Measurements from ENCODE around the gene TBC1D22A.
"Not testable (repeated sequence)": the region's sequence is repeated elsewhere in the genome, so short reads cannot be mapped to it uniquely, and the experiment has no call there.

TBC1D22A gene, protein sequence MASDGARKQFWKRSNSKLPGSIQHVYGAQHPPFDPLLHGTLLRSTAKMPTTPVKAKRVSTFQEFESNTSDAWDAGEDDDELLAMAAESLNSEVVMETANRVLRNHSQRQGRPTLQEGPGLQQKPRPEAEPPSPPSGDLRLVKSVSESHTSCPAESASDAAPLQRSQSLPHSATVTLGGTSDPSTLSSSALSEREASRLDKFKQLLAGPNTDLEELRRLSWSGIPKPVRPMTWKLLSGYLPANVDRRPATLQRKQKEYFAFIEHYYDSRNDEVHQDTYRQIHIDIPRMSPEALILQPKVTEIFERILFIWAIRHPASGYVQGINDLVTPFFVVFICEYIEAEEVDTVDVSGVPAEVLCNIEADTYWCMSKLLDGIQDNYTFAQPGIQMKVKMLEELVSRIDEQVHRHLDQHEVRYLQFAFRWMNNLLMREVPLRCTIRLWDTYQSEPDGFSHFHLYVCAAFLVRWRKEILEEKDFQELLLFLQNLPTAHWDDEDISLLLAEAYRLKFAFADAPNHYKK

DNA sequence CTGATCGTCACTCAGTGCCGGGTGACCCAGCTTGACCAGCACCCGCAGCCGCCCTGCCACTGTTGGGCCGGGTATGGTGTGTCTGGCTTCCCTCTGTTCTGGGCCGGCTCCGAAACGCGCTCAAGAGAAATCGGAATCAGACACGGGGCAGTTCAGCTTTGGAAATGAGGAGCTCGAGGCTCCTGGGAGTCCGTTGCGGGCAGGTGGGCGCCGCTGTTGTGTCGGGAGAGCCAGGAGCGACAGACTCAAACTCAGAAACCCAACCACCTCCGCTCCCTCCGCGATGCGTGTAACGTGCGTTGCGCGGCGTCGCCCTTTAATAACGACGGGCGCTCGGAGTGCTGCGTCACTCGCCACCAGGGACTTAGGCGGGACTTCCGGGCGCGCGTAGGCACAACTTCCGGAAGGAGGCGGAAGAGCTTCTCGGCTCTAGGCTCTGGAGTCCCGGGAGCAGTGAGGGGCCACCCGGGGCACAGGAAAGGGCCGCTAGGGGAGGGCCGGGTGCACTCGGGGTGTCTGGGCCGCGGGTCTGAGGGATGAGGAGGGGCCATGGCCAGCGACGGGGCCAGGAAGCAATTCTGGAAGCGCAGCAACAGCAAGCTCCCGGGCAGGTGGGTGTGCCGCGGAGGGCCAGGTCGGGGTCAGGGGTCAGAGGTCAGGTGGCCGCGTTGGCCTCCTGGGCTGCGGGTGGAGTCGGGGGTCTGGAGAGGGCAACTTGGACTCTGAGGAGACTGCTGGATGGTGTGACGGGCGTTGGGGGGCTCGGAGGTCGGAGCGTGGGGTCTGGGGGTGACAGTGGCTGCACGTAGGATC is at the start of gene TBC1D22A:
Gene TBC1D22A (plus strand): TSS at position 413 of the 813 bp plus-strand sequence. CDS start 137 bp downstream, at position 550.
- DNase-seq = peak; percentile 93

DNA sequence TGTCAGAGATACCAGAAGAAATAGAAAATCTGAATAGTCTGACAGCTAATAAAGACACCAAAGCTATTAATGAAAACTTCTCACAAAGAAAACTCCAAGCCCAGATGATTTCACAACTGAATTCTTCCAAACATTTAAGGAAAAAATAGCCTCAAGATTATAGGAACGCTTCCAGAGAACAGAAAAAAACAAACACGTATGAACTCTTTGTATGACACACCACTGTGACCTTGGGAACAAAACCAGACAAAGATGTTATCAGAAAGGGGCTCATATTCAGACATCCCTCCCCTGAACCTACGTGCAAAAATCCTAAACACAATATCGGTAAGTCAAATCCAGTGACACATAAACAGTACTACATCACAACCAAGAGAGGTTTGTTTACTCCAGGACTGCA is 47.9 kb upstream of the TBC1D22A start:
- DNase-seq = no peak

DNA sequence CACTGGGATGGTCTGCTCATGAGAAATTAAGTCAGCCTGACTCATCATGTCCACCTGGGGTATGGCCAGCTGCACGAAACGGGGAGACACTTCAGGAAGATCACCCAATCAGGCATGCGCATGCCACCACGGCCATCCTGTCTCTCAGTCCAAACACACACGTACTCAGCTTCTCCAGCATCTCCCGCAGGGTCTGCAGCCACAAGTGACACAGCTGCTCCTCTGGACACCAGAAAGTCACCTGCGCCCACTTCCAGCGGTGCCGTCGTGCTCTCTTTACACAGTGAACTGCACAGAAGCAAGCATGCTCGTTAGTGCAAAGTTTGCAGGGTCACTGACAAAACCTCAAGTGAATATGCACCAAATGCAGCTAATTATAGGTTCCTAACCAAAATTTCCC is 42.5 kb upstream of the TBC1D22A start:
- no peak for DNase-seq

DNA sequence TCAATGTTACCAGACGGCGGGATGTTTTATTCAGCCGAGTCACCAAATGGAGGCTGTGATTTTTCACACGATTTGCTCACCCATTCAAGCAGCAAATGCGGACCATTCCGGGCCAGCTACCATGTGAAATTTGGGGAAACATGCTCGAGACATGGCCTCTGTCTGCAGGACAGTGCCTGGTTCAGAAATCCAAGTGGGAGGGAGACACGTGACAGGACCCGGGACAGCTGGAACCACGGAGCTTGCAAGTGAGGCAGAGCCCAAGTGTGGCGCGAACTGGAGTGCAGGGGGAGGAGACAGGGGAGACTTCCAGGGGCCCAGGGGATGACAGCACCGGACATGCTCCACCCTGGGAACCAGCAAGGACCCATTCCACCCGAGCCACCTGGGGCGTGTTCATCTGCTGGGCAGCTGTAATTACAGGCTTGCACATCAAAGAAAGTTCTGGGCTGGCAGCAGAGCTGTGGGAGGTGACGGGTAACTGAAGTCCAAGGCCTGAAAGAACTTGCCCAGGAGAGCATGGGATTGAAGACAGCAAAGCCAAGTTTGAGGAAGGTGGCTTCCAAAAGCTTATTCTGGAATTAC is 40.9 kb upstream of the TBC1D22A start:
- no peak for DNase-seq

DNA sequence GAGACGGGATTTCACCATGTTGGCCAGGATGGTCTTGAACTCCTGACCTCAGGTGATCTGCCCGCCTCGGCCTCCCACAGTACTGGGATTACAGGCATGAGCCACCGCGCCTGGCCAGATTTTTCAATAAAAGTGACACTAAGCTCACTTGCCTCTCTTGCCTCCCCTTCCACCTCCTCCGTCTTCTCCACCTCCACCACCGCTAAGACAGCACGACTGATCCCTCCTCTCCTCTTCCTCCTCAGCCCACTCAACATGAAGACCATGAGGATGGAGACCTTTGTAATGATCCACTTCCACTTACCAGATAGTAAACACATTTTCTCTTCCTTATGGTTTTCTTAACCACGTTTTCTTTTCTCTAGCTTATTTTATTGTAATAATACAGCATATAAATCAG is 38.6 kb upstream of the TBC1D22A start:
- DNase-seq = no peak

DNA sequence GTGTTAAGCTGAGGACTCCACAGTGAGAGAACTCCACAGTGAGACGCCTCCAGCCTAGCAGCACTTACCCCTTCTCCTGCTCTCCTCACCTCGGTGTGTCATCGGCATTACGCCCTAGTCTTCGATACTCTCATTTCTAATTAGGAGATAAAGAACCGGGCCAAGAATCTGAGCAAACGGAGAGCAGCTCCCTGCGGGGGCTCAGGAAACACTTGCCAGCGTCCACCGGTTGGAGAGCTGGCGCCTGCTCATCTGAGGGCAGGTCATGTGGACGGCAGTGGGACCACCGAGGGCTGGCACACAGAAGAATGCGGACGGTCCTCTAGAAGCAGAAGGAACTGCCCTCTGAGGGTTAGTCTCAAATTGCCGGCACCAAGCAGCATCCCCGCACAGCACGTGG is 37.4 kb upstream of the TBC1D22A start:
- DNase-seq = no peak

DNA sequence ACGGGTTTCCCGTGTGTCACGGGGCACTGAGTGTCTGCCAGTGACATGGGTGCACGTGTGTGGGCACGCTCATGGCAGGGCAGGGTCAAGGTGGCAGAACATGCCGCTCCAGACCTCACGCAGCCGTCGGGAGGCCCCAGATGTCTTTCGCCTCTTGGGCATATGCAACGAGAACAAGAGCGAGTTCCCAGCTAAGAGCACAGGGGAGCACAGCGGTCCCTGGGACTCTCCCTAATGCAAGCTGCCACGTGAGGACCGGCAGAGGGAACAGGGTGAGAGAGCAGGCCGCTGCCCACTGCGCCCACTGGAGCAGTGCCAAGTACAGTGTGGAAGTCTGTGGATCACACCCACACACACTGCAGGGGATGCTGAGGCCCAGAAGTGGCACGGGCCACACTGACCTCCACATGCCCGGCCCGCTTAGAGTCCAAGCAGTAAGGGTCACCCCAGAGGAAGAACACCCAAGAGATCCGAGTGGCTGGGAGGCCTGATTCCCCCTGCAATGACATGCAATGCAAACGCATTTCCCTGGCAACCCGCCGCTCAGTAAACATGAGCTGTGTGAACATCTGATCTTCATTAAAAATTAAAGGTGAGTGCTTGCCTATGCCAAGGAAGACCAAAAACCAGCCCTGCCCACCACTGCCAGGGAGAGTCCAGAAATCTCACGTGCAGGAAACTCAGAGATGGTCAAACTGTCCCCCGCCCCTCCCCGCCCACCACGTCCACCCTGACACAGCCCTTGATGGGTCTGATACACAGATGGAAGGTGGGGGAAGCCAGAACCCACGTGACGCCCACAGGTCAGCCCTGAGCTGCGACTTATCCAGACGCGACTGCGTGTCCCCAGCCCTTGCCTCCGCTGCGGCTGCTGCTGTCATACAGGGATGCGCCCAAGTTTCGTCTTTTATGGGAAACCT is 36.1 kb upstream of the TBC1D22A start:
- peak; percentile 22 for DNase-seq

DNA sequence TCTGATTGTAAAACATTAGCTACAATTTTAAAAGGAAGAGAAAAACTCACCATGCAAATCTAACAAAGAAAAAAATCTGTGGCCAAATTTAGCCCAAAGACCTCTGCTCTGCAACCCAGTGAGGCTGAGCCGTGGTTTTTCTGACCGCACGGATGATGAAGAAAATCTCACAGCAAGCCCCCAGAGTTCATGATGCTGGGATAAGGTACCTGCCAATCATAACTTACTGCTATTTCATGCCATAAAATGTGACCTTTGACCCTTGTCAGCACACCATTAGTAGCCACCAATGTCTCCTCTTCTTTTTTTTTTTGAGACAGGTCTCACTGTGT is 35.5 kb upstream of the TBC1D22A start:
- DNase-seq = no peak

DNA sequence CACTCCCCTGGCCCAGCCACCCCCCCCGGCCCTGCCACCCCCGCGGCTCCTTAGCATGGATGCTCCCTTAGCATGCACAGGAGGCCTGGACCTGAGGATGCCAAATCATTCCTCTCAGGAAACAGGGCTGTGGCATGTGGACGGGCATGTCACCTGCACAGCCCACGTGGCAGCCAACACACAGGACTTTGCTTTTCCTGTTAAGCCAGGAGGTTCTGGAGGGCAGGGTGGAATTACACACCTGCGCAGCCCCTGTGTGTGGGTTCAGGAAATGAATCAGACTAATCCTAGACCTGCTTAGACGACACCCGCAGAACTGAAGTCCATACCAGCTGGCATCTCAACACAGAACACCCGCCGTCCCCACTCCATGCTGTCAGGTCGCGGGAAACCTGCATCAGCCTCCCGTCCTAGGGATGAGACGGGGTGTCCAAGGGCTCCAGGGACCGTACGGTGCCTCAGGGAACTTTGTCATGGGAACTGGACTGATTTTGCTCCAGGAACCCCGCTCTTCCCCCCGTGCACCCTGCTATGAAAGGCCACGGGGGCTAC is 34.6 kb upstream of the TBC1D22A start:
- DNase-seq = no peak

DNA sequence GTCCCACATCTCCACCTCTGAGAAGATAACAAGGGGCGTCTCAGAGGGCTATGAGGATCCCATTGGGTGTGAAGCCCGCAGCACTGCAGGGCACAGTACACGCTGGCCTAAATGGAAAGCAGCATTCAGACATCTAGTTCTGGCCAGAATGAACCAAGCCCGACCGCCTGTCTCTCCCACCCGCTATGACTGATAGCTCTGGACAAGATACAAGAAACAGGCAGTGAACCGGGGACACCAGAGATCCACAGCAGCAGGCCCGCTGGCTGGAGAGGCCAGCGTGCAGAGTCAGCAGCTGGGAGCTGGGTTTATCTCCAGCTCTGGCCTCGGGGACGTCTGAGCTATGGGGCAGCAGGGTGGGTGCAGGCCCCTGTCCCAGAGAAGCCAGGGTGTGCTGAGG is 34.0 kb upstream of the TBC1D22A start:
- DNase-seq = no peak

DNA sequence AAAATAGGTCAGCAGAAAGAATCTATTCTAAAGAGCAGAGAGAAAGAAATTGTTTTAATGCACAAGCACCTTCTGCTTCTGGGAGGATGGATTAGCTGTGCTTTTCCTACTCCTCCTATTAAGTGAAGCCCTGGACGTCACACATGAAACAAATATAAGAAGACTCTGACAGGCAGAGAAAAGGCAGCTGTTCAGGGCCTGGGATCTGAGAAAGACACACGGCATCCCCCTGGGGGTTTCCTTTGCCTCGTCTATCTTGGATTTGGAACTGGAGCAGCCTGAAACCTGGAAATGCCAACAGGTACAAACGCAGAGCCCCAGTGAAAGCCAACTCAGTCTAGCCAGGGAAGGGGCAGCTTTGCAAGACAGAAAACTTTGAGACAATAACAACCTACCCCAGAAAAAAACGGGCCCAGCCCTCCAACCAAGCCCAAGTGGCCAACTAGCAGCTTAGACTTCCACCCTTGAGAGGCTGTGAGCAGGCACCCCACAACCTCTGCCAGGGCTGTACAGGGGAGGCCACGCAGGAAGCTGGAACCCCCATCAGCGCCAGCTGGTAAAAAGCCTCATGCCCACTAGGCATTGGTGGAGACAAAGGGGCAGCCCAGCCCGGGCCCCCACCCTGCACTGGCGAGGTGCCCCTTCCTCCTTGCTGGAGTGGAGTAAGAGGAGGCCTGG is 31.7 kb upstream of the TBC1D22A start:
- DNase-seq = no peak

DNA sequence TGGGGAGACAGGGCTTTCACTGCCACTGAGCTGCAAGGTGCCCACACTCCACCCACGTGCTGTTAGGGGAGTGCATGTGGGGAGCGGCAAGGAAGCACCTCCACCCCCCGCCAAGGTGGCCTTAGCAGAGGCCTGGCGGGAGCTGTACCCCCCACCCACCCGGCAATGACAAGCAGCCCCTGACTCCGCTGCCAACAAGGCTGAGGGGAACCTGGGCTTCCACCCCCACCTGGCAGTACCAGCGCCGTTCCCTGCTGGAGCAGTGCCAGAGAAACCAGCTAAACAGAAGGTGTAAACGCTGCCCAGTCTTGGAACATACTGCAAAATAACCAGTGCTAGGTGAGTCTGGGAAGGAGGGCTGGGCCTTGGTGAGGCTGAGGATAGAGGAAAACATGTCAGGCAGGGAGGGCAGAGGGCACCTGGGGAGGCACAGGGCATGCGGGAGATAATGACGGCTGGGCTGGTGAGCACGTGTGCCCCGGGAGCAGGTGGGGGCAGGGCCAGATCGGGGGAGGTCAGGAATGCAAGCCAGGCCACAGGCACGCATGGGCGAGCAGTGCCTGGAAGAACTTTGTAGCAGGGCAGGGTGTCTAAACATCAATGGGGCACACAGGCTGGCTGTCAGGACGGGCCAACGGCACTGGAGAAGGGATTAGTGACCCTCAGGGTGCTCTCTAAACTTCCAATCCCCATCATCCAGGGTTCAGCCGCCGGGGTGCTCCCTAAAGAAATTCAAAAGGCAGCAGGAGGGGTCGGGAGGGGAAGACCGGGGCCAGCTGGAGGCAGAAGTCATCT is 31.0 kb upstream of the TBC1D22A start:
- DNase-seq = peak; percentile 33

DNA sequence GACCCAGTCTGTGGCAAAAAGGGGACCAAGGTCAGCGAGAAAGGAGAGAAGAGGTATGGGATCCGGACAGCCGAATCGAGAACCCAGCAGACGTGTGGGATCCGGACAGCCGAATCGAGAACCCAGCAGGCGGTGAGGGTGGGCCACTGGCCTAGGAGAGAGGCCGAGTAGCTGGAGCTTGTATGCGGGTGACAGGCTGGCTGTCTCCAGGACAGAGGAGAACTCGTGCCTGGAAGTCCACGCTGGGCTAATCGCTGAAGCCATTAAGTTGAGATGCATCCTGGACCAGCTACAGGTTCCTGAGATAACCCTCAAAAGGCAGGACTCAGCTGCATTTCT is 30.4 kb upstream of the TBC1D22A start:
- DNase-seq = no peak

DNA sequence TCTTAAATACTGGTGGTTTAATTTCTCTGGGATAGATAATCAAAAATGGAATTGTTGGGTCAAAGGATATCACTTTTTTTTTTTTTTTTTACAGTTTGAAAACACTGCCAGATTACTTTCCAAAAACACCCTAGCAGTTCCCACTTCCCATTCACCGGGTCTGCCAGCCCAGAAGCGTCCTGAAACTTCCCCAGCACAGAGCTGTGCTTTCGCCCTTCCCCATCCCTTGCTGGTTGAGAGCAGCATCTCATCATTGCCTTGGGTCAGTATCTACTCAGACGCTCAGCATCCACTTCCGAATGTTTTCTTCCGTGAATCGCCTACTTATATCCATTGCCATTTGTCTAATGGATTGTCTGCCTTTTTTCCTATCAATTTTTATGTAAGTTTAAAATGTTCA is 29.9 kb upstream of the TBC1D22A start:
- DNase-seq = no peak

DNA sequence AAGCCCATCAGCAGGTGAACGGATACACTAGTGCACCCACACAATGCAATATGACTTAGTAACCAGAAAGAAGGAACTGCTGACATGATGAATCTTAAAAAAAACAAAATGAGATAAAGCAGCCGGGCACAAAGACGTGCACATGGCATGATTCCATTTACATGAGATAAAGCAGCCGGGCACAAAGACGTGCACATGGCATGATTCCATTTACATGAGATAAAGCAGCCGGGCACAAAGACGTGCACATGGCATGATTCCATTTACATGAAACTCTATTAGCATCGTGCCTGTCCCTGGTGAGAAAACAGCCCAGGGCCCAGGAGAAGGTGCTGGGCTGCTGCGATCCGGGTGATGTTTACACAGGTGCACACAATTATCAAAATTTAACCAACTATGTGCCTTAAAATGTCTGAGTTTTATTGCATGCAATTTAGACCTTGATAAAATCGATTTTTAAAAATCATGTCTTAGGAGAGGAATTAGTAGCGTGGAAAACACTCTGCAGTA is 28.2 kb upstream of the TBC1D22A start:
- DNase-seq = not testable (repeated sequence)

DNA sequence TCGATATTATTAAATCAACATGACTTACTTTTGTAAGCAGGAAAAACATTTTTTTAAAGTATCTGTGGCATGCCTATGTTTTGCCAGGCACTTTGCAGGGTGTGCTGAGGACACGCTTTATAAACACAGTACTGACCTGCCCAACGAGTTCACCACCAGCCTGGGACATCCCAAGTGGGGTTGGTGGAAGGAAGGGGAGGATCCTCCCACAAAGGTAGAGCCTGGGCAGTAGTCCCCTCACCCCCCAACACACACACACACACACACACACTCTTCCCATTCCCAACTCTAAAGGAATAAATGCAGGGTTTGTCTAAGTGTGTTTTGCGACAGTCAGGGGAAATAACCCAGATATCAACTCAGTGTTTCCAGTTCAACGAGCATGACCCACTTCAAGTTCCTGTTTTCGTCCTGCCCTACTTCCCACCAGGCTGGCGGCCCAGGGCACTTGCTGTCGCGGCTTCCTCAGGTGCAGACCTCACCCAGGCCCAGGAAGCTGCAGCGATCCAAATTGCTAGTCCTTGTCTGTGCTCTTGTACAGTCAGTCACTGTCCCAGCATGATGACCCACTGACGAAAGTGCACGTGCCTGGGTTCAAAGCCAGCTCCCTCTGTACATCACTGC is 27.5 kb upstream of the TBC1D22A start:
- DNase-seq = no peak

DNA sequence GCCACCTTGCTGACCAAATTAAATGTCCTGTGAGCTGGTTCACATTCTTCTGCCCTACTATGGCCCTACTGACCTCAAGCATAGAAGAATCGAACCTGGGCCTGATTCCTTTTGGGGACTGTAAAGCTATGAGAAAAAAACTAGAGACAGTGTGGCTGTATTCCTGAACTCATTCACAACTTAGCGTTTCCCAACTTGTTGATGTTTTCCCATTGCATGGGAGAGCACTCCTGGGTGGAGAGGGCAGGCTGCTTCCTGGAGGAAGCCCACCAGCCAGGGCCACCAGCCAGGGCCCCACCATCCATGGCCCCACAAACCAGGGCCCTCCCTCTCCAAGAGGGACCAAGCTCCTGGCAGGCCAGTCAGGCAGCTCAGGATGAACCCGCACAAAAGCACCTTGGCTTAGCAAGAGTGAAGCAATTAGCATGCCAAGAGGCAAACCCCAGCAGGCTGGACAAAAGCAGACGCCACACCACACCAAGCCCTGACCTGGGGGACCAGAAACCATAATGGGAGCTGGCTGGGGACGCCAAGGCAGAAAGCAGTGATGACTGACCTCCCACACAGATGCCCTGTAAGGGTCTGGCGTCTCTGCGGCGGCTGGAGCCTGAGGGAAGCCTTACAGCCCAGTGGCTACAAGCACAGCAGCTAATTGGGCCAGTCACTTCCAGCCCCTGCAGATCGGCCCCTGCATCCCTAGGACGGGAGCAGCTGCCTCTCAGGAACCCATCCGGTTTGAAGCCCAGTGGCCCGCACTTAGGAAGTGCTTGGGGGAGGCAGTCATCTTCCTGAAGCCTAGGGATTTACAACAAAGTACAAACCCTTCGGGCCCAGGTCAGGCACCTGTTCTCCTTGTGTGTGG is 26.5 kb upstream of the TBC1D22A start:
- DNase-seq = no peak

DNA sequence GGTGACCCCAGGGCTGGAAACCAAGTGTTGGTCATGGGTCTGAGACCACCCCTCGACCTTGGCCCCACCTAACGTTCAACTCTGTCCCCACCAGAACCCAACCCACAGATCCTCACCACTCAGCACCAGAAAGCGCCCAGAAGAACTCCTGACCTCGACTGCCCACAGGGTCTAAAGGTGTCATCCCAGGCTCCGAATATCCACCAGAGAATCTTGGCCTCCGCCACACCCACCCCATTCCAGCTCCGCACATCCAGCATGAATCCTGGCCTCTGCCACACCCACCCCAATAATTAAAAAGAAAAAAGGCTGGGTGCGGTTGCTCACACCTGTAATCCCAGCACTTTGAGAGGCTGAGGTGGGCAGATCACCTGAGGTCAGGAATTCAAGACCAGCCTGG is 25.7 kb upstream of the TBC1D22A start:
- DNase-seq = no peak
